ENCODE measurements around the gene PEAR1.
A peak's percentile ranks its signal among the peaks of the same experiment; 100 is the strongest.

PEAR1 gene

DNA sequence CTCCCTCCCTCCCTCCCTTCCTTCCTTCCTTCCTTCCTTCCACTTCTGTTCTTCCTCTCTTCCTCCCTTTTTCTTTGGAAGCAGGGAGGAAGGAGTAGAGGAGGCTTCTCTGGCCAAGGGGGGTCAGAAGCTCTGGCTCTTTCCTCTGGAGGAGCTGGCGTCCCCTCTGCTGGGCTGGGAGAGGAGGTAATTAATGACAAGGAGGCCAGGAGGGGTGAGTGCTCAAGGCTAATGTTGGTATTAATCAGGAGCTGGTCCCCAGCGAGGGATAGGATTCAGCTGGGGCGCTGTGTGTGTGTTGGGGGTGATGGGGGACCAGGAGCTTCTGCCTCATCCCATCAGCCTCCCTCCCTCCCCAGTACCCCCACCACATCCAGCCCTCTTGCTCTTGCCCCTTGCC is 6.2 kb upstream of the PEAR1 start:
- DNase-seq (ENCODE audit: low spot score), result no peak
- TF ChIP-seq, protein P1, sequence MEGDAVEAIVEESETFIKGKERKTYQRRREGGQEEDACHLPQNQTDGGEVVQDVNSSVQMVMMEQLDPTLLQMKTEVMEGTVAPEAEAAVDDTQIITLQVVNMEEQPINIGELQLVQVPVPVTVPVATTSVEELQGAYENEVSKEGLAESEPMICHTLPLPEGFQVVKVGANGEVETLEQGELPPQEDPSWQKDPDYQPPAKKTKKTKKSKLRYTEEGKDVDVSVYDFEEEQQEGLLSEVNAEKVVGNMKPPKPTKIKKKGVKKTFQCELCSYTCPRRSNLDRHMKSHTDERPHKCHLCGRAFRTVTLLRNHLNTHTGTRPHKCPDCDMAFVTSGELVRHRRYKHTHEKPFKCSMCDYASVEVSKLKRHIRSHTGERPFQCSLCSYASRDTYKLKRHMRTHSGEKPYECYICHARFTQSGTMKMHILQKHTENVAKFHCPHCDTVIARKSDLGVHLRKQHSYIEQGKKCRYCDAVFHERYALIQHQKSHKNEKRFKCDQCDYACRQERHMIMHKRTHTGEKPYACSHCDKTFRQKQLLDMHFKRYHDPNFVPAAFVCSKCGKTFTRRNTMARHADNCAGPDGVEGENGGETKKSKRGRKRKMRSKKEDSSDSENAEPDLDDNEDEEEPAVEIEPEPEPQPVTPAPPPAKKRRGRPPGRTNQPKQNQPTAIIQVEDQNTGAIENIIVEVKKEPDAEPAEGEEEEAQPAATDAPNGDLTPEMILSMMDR (IDR thresholded peaks at IDR 0.05), result no peak
- Histone ChIP-seq H3K27ac (no peak overlapping the region), H3K4me3 (no peak overlapping the region)

GRCh38 chr1:156887734-156888133 is 5.8 kb upstream of the PEAR1 start:
- TF ChIP-seq, protein P1 (IDR thresholded peaks at IDR 0.05), result no peak
- H3K27ac ChIP-seq, result no peak overlapping the region
- no peak overlapping the region for H3K4me3 ChIP-seq
- no peak for DNase-seq (ENCODE audit: low spot score)

GRCh38 chr1:156889802-156890580 is 3.5 kb upstream of the PEAR1 start:
- DNase-seq (ENCODE audit: low spot score), result no peak
- Histone ChIP-seq H3K4me3 (no peak overlapping the region), H3K27ac (no peak overlapping the region)
- TF ChIP-seq, protein P1 (IDR thresholded peaks at IDR 0.05), result peak; percentile 76

DNA sequence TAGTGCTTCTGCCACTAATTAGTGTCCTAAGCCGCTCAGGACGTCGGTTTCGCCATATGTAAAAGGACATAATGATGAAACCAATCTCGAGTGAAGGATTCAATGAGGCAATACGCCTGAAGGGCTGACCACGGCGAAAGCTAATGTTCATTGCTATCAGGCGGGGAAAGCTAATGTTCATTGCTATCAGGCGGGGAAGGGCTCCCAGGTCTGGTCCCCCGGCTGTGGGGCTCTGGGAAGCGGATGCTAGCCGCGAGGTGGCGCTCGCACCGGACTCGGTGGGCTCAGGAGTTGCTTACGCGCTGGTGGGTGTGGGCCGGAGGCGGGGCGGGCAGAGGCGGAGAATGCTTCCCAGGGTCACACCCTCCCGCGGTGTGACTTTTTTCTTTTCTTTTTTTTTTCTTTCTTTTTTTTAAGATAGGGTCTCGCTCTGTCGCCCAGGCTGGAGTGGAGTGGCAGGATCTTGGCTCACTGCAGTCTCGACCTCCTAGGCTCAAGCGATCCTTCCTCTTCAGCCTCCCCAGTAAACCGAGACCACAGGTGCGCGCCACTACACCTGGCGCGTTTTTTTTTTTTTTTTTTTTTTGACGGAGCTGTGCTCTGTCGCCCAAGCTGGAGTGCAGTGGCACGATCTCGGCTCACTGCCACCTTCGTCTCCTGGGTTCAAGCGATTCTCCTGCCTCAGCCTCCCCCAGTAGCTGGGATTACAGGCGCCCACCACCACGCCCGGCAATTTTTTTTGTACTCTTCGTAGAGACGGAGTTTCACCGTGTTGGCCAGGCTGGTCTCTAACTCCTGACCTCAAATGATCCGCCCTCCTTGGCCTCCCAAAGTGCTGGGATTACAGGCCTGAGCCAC is 1.1 kb upstream of the PEAR1 start:
- Histone ChIP-seq H3K4me3 (peak overlapping the region; percentile 81), H3K27ac (peak overlapping the region; percentile 84 to 98)
- TF ChIP-seq, protein P1 (IDR thresholded peaks at IDR 0.05), result peak; percentile 87
- DNase-seq (ENCODE audit: low spot score), result peak; percentile 93

- H3K27ac ChIP-seq, result peak overlapping the region; percentile 84 to 98
- TF ChIP-seq, protein P1 (IDR thresholded peaks at IDR 0.05), result no peak
- H3K4me3 ChIP-seq, result peak overlapping the region; percentile 81
- no peak for DNase-seq (ENCODE audit: low spot score)
Measured at GRCh38 chr1:156894001-156894400, 483 bp downstream of the PEAR1 start.

GRCh38 chr1:156894711-156895454 is 1.4 kb downstream of the PEAR1 start:
- Histone ChIP-seq H3K27ac (peak overlapping the region; percentile 84 to 98), H3K4me3 (peak overlapping the region; percentile 81)
- peak; percentile 91 for DNase-seq (ENCODE audit: low spot score)
- TF ChIP-seq, protein P1 (IDR thresholded peaks at IDR 0.05), result no peak

Data from coronary artery (tissue), 2 donors.